GM23248 (cell line): Measurements from ENCODE around the gene RHO. TPM values are rescaled to one million over a fixed set of nuclear protein-coding genes. Genes with fewer than 3 reads are reported as not detected.

ENCODE experiments used
- DNase-seq: peaks from one replicate; pipeline ENCODE4 v3.0.0-alpha.2; 2015
- H2AFZ ChIP-seq: fragments of 200-600 bp; sonication (generic); 2 replicates; pipeline ENCODE4 v1.6.1; 2016; ENCODE audit warnings: antibody characterized with exemption
- H3F3A ChIP-seq: fragments of 200-600 bp; sonication (generic); 2 replicates; pipeline ENCODE4 v1.6.1; 2016; ENCODE audit warnings: mild to moderate bottlenecking, antibody characterized with exemption, mixed run types; ENCODE audit not compliant: insufficient read depth
- H3K27ac ChIP-seq: fragments of 200-600 bp; sonication (generic); 2 replicates; pipeline ENCODE4 v1.5.1; 2016; ENCODE audit warnings: mild to moderate bottlenecking
- H3K27me3 ChIP-seq: fragments of 200-600 bp; sonication (generic); replicated peaks from 2 replicates; pipeline ENCODE4 v1.6.1; 2016; ENCODE audit warnings: mild to moderate bottlenecking; ENCODE audit not compliant: insufficient read depth
- H3K36me3 ChIP-seq: fragments of 200-600 bp; sonication (generic); 2 replicates; pipeline ENCODE4 v1.6.1; 2016; ENCODE audit warnings: low read depth, mild to moderate bottlenecking
- H3K4me1 ChIP-seq: fragments of 200-600 bp; sonication (generic); 2 replicates; pipeline ENCODE4 v1.6.1; 2016; ENCODE audit warnings: mild to moderate bottlenecking; ENCODE audit not compliant: insufficient read depth
- H3K4me2 ChIP-seq: fragments of 200-600 bp; sonication (generic); one replicate; pipeline ENCODE4 v1.6.1; 2016; ENCODE audit warnings: mild to moderate bottlenecking; ENCODE audit not compliant: unreplicated experiment
- H3K4me3 ChIP-seq: fragments of 200-600 bp; sonication (generic); 2 replicates; pipeline ENCODE4 v1.5.1; 2016; ENCODE audit warnings: mild to moderate bottlenecking
- H3K79me2 ChIP-seq: fragments of 200-600 bp; sonication (generic); 2 replicates; pipeline ENCODE4 v1.6.1; 2016; ENCODE audit warnings: mild to moderate bottlenecking; ENCODE audit not compliant: insufficient read depth
- H3K9ac ChIP-seq: fragments of 200-600 bp; sonication (generic); 2 replicates; pipeline ENCODE4 v1.6.1; 2016; ENCODE audit warnings: mild to moderate bottlenecking
- H3K9me2 ChIP-seq: fragments of 200-600 bp; sonication (generic); 2 replicates; pipeline ENCODE4 v1.6.1; 2016; ENCODE audit warnings: mixed run types, mild to moderate bottlenecking, moderate library complexity; ENCODE audit not compliant: insufficient read depth
- H3K9me3 ChIP-seq: fragments of 200-600 bp; sonication (generic); one replicate; pipeline ENCODE4 v1.6.1; 2017; ENCODE audit warnings: low read depth
- H4K20me1 ChIP-seq: fragments of 200-600 bp; sonication (generic); 2 replicates; pipeline ENCODE4 v1.6.0; 2016; ENCODE audit not compliant: insufficient read depth
- EZH2 ChIP-seq: fragments of 200-600 bp; sonication (generic); IDR thresholded peaks from 2 replicates; pipeline ENCODE4 v1.6.1; 2018; ENCODE audit warnings: antibody characterized with exemption, mild to moderate bottlenecking; ENCODE audit not compliant: insufficient read depth, poor library complexity, severe bottlenecking
- EZH2phosphoT487 ChIP-seq: fragments of 200-600 bp; sonication (generic); IDR thresholded peaks from 2 replicates; pipeline ENCODE4 v1.6.1; 2018; ENCODE audit warnings: antibody characterized with exemption, moderate library complexity, mild to moderate bottlenecking, low read depth; ENCODE audit not compliant: insufficient read depth
- WGBS, 2 experiments: methylation state at CpG; one replicate each; pipeline ENCODE4 v1.1.6; 2015 to 2017; ENCODE audit warnings: low lambda C conversion rate in 2 of 2, low coverage in 1 of 2; ENCODE audit errors: missing lambda C conversion rate in 2 of 2; 5-methylcytosine and 5-hydroxymethylcytosine counted together
- in situ Hi-C: fragments of 300-500 bp; cut with MboI; formaldehyde crosslinking; loops from 2 replicates; pipeline ENCODE4 v1.15.0; 2020
- polyA plus RNA-seq: library from polyadenylated mRNA; unstranded; fragments of >200 nt; fragmentation: Nextera tagmentation; extraction: Ambion mirVana; gene quantifications from 2 replicates; pipeline ENCODE4 v1.2.1, GENCODE V29; 2016
- total RNA-seq: library from RNA; depleted of rRNA; stranded (reverse); fragments of >200 nt; shearing (Covaris generic); gene quantifications from 2 replicates; pipeline ENCODE4 v1.2.3, GENCODE V29; 2014

RHO gene
- total and polyA plus RNA-seq, 2 experiments from 2014 or later: not detected

- 33 to 44% methylated on average over 1 of the region's 1 CpG for WGBS, 2 experiments
- H3K79me2 ChIP-seq: no peaks in the 10 kb centered on the region
- no peak for DNase-seq
- H3F3A ChIP-seq: no peaks in the 10 kb centered on the region
- no peak for TF ChIP-seq EZH2phosphoT487
- no peak for TF ChIP-seq EZH2
- no peaks in the 10 kb centered on the region for H3K27me3 ChIP-seq
- H3K4me2 ChIP-seq: no peak overlapping the region
- 0 out of 2 replicates have a peak, but pooled peaks cover 5% of the 10 kb centered on the region for H3K4me1 ChIP-seq
- no peak overlapping the region for H3K9ac ChIP-seq
- no peaks in the 10 kb centered on the region for H4K20me1 ChIP-seq
- H3K9me2 ChIP-seq: no peaks in the 10 kb centered on the region
- H3K36me3 ChIP-seq: no peaks in the 10 kb centered on the region
- H3K4me3 ChIP-seq: no peak overlapping the region
- in situ Hi-C loops: no loop called here
- no peaks in the 10 kb centered on the region for H3K9me3 ChIP-seq
- H2AFZ ChIP-seq: no peak overlapping the region
- no peak overlapping the region for H3K27ac ChIP-seq
These were observed 6.6 kb downstream of the RHO start for GRCh38 chr3:129535075-129535474.

- Histone ChIP-seq H3K27me3 (no peaks in the 10 kb centered on the region), H2AFZ (no peak overlapping the region), H3K4me3 (no peak overlapping the region), H4K20me1 (no peaks in the 10 kb centered on the region), H3K9ac (no peak overlapping the region), H3K79me2 (no peaks in the 10 kb centered on the region), H3K9me3 (no peaks in the 10 kb centered on the region), H3K27ac (no peak overlapping the region), H3F3A (no peaks in the 10 kb centered on the region), H3K9me2 (no peaks in the 10 kb centered on the region), H3K4me1 (no peaks in the 10 kb centered on the region), H3K4me2 (no peak overlapping the region), H3K36me3 (no peaks in the 10 kb centered on the region)
- TF ChIP-seq EZH2phosphoT487: no peak
- no peak for TF ChIP-seq EZH2
- WGBS, 2 experiments: 71 to 80% methylated on average over 2 of the region's 2 CpGs
- no peak for DNase-seq
- in situ Hi-C loops: no loop called here
These were observed 7.9 kb downstream of the RHO start for GRCh38 chr3:129536374-129536667.

GRCh38 chr3:129536804-129537203 is 8.4 kb downstream of the RHO start:
- WGBS, 2 experiments: 78 to 87% methylated on average over 3 of the region's 3 CpGs
- Histone ChIP-seq H3K4me1 (no peaks in the 10 kb centered on the region), H3K79me2 (no peaks in the 10 kb centered on the region), H3K4me2 (no peak overlapping the region), H3K9ac (no peak overlapping the region), H4K20me1 (no peaks in the 10 kb centered on the region), H3K4me3 (no peak overlapping the region), H3F3A (no peaks in the 10 kb centered on the region), H3K27me3 (no peaks in the 10 kb centered on the region), H3K9me2 (no peaks in the 10 kb centered on the region), H3K9me3 (no peaks in the 10 kb centered on the region), H3K27ac (no peak overlapping the region), H2AFZ (no peak overlapping the region), H3K36me3 (no peaks in the 10 kb centered on the region)
- TF ChIP-seq EZH2: no peak
- TF ChIP-seq EZH2phosphoT487: no peak
- in situ Hi-C loops: no loop called here
- DNase-seq: no peak

GRCh38 chr3:129539206-129539605 is 10.8 kb downstream of the RHO start:
- no peaks in the 10 kb centered on the region for H3K36me3 ChIP-seq
- WGBS, 2 experiments: 75 to 81% methylated on average over 8 of the region's 8 CpGs
- no peaks in the 10 kb centered on the region for H3K4me1 ChIP-seq
- H3K4me2 ChIP-seq: no peak overlapping the region
- H3K79me2 ChIP-seq: no peaks in the 10 kb centered on the region
- H4K20me1 ChIP-seq: no peaks in the 10 kb centered on the region
- no peak overlapping the region for H3K9ac ChIP-seq
- no peaks in the 10 kb centered on the region for H3K27me3 ChIP-seq
- TF ChIP-seq EZH2phosphoT487: no peak
- no peak for TF ChIP-seq EZH2
- H3K9me3 ChIP-seq: no peaks in the 10 kb centered on the region
- no peak overlapping the region for H3K27ac ChIP-seq
- H3K9me2 ChIP-seq: no peaks in the 10 kb centered on the region
- H3K4me3 ChIP-seq: no peak overlapping the region
- no peaks in the 10 kb centered on the region for H3F3A ChIP-seq
- DNase-seq: no peak
- in situ Hi-C loops: no loop called here
- H2AFZ ChIP-seq: no peak overlapping the region

GRCh38 chr3:129540776-129541516 is 12.5 kb downstream of the RHO start:
- Histone ChIP-seq H3K9me3 (no peaks in the 10 kb centered on the region), H3K9ac (no peak overlapping the region), H2AFZ (no peak overlapping the region), H3K9me2 (no peaks in the 10 kb centered on the region), H3K36me3 (no peaks in the 10 kb centered on the region), H3K27me3 (no peaks in the 10 kb centered on the region), H3F3A (peaks cover 6% of the 10 kb centered on the region; the same call in 1 of the 2 replicates), H3K4me2 (no peak overlapping the region), H3K4me1 (no peaks in the 10 kb centered on the region), H4K20me1 (no peaks in the 10 kb centered on the region), H3K27ac (no peak overlapping the region), H3K79me2 (no peaks in the 10 kb centered on the region), H3K4me3 (no peak overlapping the region)
- 85 to 90% methylated on average over 11 of the region's 11 CpGs for WGBS, 2 experiments
- TF ChIP-seq EZH2: no peak
- no peak for TF ChIP-seq EZH2phosphoT487
- in situ Hi-C loops: no loop called here
- no peak for DNase-seq
